ENCODE measurements around the gene TGFBR2. TPM values are rescaled to one million over a fixed set of nuclear protein-coding genes. Genes with fewer than 3 reads are reported as not detected.
A peak's percentile ranks its signal among the peaks of the same experiment; 100 is the strongest.

TGFBR2 gene
- 1 to 10 TPM; 6.0 to 9.6 TPM for total RNA-seq
- 3.9 TPM for polyA plus RNA-seq (2013, experiment 1 of 2)
- polyA plus RNA-seq (2013, experiment 2 of 2): 3.6 TPM
- long read RNA-seq, experiment 1: 0 reads
- long read RNA-seq, experiment 2, full-length matches to known transcripts: 16 of 27 reads
- long read RNA-seq, experiment 2, partial matches to known transcripts: 3 of 27 reads
- long read RNA-seq, experiment 2, other reads (novel, unspliced or antisense): 8 of 27 reads
- long read RNA-seq, experiment 3, full-length matches to known transcripts: 3 of 17 reads
- long read RNA-seq, experiment 3, partial matches to known transcripts: 2 of 17 reads
- long read RNA-seq, experiment 3, other reads (novel, unspliced or antisense): 12 of 17 reads
- long read RNA-seq, experiment 4: 0 reads

- Mint-ChIP-seq H3K27me3 (ENCODE audit: insufficient read depth) (no peaks in the 10 kb centered on the region), H3K36me3 (ENCODE audit: low read depth) (no peaks in the 10 kb centered on the region), H3K4me3 (peak within 1 kb of the TSS; percentile 87), H3K4me1 (peaks cover 44% of the 10 kb centered on the region), H3K9me3 (no peaks in the 10 kb centered on the region), H3K27ac (peak within 1 kb of the TSS; percentile 93)
- H3K36me3 ChIP-seq (ENCODE audit: control insufficient read depth, insufficient read depth, low read length): no peaks in the 10 kb centered on the region
- WGBS, 2 experiments (ENCODE audit: insufficient coverage in 1 of 2, insufficient read length in 1 of 2): 0 to 1% methylated on average over 14 to 71 of the region's 71 CpGs
- no peaks in the 10 kb centered on the region for H3K4me1 ChIP-seq (ENCODE audit: control insufficient read depth, insufficient read depth, low read length)
- TF ChIP-seq, protein P1, sequence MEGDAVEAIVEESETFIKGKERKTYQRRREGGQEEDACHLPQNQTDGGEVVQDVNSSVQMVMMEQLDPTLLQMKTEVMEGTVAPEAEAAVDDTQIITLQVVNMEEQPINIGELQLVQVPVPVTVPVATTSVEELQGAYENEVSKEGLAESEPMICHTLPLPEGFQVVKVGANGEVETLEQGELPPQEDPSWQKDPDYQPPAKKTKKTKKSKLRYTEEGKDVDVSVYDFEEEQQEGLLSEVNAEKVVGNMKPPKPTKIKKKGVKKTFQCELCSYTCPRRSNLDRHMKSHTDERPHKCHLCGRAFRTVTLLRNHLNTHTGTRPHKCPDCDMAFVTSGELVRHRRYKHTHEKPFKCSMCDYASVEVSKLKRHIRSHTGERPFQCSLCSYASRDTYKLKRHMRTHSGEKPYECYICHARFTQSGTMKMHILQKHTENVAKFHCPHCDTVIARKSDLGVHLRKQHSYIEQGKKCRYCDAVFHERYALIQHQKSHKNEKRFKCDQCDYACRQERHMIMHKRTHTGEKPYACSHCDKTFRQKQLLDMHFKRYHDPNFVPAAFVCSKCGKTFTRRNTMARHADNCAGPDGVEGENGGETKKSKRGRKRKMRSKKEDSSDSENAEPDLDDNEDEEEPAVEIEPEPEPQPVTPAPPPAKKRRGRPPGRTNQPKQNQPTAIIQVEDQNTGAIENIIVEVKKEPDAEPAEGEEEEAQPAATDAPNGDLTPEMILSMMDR (conservative IDR thresholded peaks at IDR 0.05): peak; percentile 50
- no peaks in the 10 kb centered on the region for H3K9me3 ChIP-seq (ENCODE audit: control insufficient read depth, low read length)
- H3K27ac ChIP-seq (ENCODE audit: low read depth, low read length): no peak within 1 kb of the TSS
- DNase-seq: peak; percentile 92
- H3K27me3 ChIP-seq (ENCODE audit: control insufficient read depth, insufficient read depth, low read length, poor library complexity, severe bottlenecking): peaks cover 5% of the 10 kb centered on the region
- peak within 1 kb of the TSS; percentile 93 for H3K4me3 ChIP-seq (ENCODE audit: low read length)
- H3K9ac ChIP-seq (ENCODE audit: extremely low read depth, low read length, poor library complexity, severe bottlenecking): peak within 1 kb of the TSS; percentile 45
These were observed at the start of gene TGFBR2 for GRCh38 chr3:30606301-30607031. TGFBR2 (plus strand) TSS chr3:30606601; CDS start chr3:30606884, 283 bp downstream.

- TF ChIP-seq, protein P1 (conservative IDR thresholded peaks at IDR 0.05): no peak
- no peak for DNase-seq
- WGBS, 2 experiments (ENCODE audit: insufficient coverage in 1 of 2, insufficient read length in 1 of 2): 93 to 100% methylated on average over 1 of the region's 1 CpG
- Histone ChIP-seq H3K4me3 (ENCODE audit: low read length) (no peak overlapping the region), H3K9ac (ENCODE audit: extremely low read depth, low read length, poor library complexity, severe bottlenecking) (no peak overlapping the region), H3K4me1 (ENCODE audit: control insufficient read depth, insufficient read depth, low read length) (peaks cover 5% of the 10 kb centered on the region), H3K27me3 (ENCODE audit: control insufficient read depth, insufficient read depth, low read length, poor library complexity, severe bottlenecking) (no peaks in the 10 kb centered on the region), H3K36me3 (ENCODE audit: control insufficient read depth, insufficient read depth, low read length) (no peaks in the 10 kb centered on the region), H3K9me3 (ENCODE audit: control insufficient read depth, low read length) (no peaks in the 10 kb centered on the region), H3K27ac (ENCODE audit: low read depth, low read length) (no peak overlapping the region)
- Mint-ChIP-seq H3K4me1 (peaks cover 16% of the 10 kb centered on the region), H3K9me3 (no peaks in the 10 kb centered on the region), H3K36me3 (ENCODE audit: low read depth) (no peaks in the 10 kb centered on the region), H3K27me3 (ENCODE audit: insufficient read depth) (no peaks in the 10 kb centered on the region), H3K27ac (no peak overlapping the region), H3K4me3 (no peak overlapping the region)
These were observed 48.6 kb upstream of the TGFBR2 start for GRCh38 chr3:30557746-30558303.

GRCh38 chr3:30563956-30564355, 42.4 kb upstream of the TGFBR2 start:
- H3K27me3 ChIP-seq (ENCODE audit: control insufficient read depth, insufficient read depth, low read length, poor library complexity, severe bottlenecking): no peaks in the 10 kb centered on the region
- no peaks in the 10 kb centered on the region for H3K36me3 ChIP-seq (ENCODE audit: control insufficient read depth, insufficient read depth, low read length)
- H3K36me3 Mint-ChIP-seq (ENCODE audit: low read depth): no peaks in the 10 kb centered on the region
- no peak for DNase-seq
- peaks cover 27% of the 10 kb centered on the region for H3K4me1 Mint-ChIP-seq
- no peaks in the 10 kb centered on the region for H3K27me3 Mint-ChIP-seq (ENCODE audit: insufficient read depth)
- 97 to 100% methylated on average over 1 of the region's 1 CpG for WGBS, 2 experiments (ENCODE audit: insufficient coverage in 1 of 2, insufficient read length in 1 of 2)
- TF ChIP-seq, protein P1 (conservative IDR thresholded peaks at IDR 0.05): no peak
- H3K9me3 Mint-ChIP-seq: no peaks in the 10 kb centered on the region
- no peak overlapping the region for H3K4me3 Mint-ChIP-seq
- peaks cover 10% of the 10 kb centered on the region for H3K4me1 ChIP-seq (ENCODE audit: control insufficient read depth, insufficient read depth, low read length)
- H3K27ac Mint-ChIP-seq: no peak overlapping the region
- no peak overlapping the region for H3K9ac ChIP-seq (ENCODE audit: extremely low read depth, low read length, poor library complexity, severe bottlenecking)
- no peak overlapping the region for H3K4me3 ChIP-seq (ENCODE audit: low read length)
- no peaks in the 10 kb centered on the region for H3K9me3 ChIP-seq (ENCODE audit: control insufficient read depth, low read length)
- H3K27ac ChIP-seq (ENCODE audit: low read depth, low read length): no peak overlapping the region

Measured in endodermal cell (in vitro differentiated cells).